DND-41 (cell line): ENCODE data around the gene TMEFF1.

ENCODE experiments used
- ATAC-seq: fragments of 200-7000 bp; cut with Tn5 transposase; 3 replicates; pipeline ENCODE4 v1.9.1; 2021; ENCODE audit warnings: low read depth; ENCODE audit not compliant: insufficient read depth
- DNase-seq: peaks from one replicate; pipeline ENCODE4 v3.0.0-alpha.2; 2020
- H2AFZ ChIP-seq: 2 replicates; pipeline ENCODE4 v1.6.0; 2012; ENCODE audit warnings: low read depth, low read length
- H3K27ac ChIP-seq: 2 replicates; pipeline ENCODE4 v1.5.1; 2012; ENCODE audit warnings: low read length, inconsistent platforms
- H3K27me3 ChIP-seq: fragments of 200-600 bp; sonication (generic); 2 replicates; pipeline ENCODE4 v1.6.0; 2012; ENCODE audit warnings: low read length, mild to moderate bottlenecking, inconsistent platforms; ENCODE audit not compliant: insufficient read depth, poor library complexity
- H3K36me3 ChIP-seq: 2 replicates; pipeline ENCODE4 v1.5.1; 2012; ENCODE audit warnings: low read length, inconsistent platforms; ENCODE audit not compliant: insufficient read depth
- H3K4me1 ChIP-seq: 2 replicates; pipeline ENCODE4 v1.5.1; 2012; ENCODE audit warnings: mild to moderate bottlenecking, low read length; ENCODE audit not compliant: insufficient read depth
- H3K4me2 ChIP-seq: 2 replicates; pipeline ENCODE4 v1.6.0; 2012; ENCODE audit warnings: mild to moderate bottlenecking, moderate library complexity, low read length, inconsistent platforms; ENCODE audit not compliant: insufficient read depth
- H3K4me3 ChIP-seq, 2 experiments: fragments of 200-600 bp in 1 of 2; shearing (Covaris generic) in 1 of 2; 2 replicates each; pipeline ENCODE4 v1.5.1; 2012 to 2016; ENCODE audit warnings: inconsistent platforms in 2 of 2, low read length in 2 of 2, mild to moderate bottlenecking in 2 of 2, low read depth in 1 of 2, moderate library complexity in 1 of 2
- H3K79me2 ChIP-seq: 2 replicates; pipeline ENCODE4 v1.6.0; 2012; ENCODE audit warnings: low read length, inconsistent platforms; ENCODE audit not compliant: insufficient read depth
- H3K9ac ChIP-seq: 2 replicates; pipeline ENCODE4 v1.6.0; 2012; ENCODE audit warnings: low read depth, mild to moderate bottlenecking, inconsistent platforms, low read length, moderate library complexity
- H3K9me3 ChIP-seq: 2 replicates; pipeline ENCODE4 v1.5.1; 2012; ENCODE audit warnings: low read length, moderate library complexity, mild to moderate bottlenecking, inconsistent platforms; ENCODE audit not compliant: insufficient read depth, severe bottlenecking
- H4K20me1 ChIP-seq: 2 replicates; pipeline ENCODE4 v1.6.0; 2012; ENCODE audit warnings: low read length; ENCODE audit not compliant: insufficient read depth
- CTCF ChIP-seq: IDR thresholded peaks from 2 replicates; pipeline ENCODE4 v1.5.1; 2012; ENCODE audit warnings: borderline replicate concordance, low read length, moderate library complexity, mild to moderate bottlenecking; ENCODE audit not compliant: poor library complexity, severe bottlenecking; ENCODE audit errors: extremely low read depth
- EZH2 ChIP-seq: IDR thresholded peaks from 3 replicates; pipeline ENCODE4 v1.6.1; 2012; ENCODE audit warnings: borderline replicate concordance, low read depth, mild to moderate bottlenecking, moderate library complexity, low read length, inconsistent platforms; ENCODE audit not compliant: severe bottlenecking

TMEFF1 gene

GRCh38 chr9:100465274-100465673 is 7.7 kb upstream of the TMEFF1 start:
- Histone ChIP-seq H3K27me3 (no peaks in the 10 kb centered on the region), H4K20me1 (no peaks in the 10 kb centered on the region), H3K9ac (no peak overlapping the region), H3K4me1 (no peaks in the 10 kb centered on the region), H3K4me3 (no peak overlapping the region), H3K4me2 (no peak overlapping the region), H3K27ac (no peak overlapping the region), H3K36me3 (no peaks in the 10 kb centered on the region), H3K79me2 (no peaks in the 10 kb centered on the region), H3K9me3 (no peaks in the 10 kb centered on the region), H2AFZ (no peak overlapping the region)
- no peak for TF ChIP-seq CTCF
- TF ChIP-seq EZH2 = no peak
- DNase-seq (no peak), ATAC-seq (no peak)

GRCh38 chr9:100465761-100466160 is 7.2 kb upstream of the TMEFF1 start:
- Histone ChIP-seq H3K4me1 (no peaks in the 10 kb centered on the region), H3K27ac (no peak overlapping the region), H2AFZ (no peak overlapping the region), H3K4me2 (no peak overlapping the region), H3K36me3 (no peaks in the 10 kb centered on the region), H3K4me3 (no peak overlapping the region), H3K79me2 (no peaks in the 10 kb centered on the region), H3K9ac (no peak overlapping the region), H3K9me3 (no peaks in the 10 kb centered on the region), H4K20me1 (no peaks in the 10 kb centered on the region), H3K27me3 (no peaks in the 10 kb centered on the region)
- no peak for DNase-seq
- TF ChIP-seq CTCF = no peak
- no peak for TF ChIP-seq EZH2
- no peak for ATAC-seq

- TF ChIP-seq CTCF (no peak), EZH2 (no peak)
- no peak overlapping the region for H3K9ac ChIP-seq
- no peaks in the 10 kb centered on the region for H3K9me3 ChIP-seq
- no peaks in the 10 kb centered on the region for H3K79me2 ChIP-seq
- ATAC-seq (no peak), DNase-seq (no peak)
- no peak overlapping the region for H3K4me2 ChIP-seq
- H3K27me3 ChIP-seq = no peaks in the 10 kb centered on the region
- no peak overlapping the region for H2AFZ ChIP-seq
- H3K27ac ChIP-seq = no peak overlapping the region
- no peak overlapping the region for H3K4me3 ChIP-seq
- no peaks in the 10 kb centered on the region for H4K20me1 ChIP-seq
- no peaks in the 10 kb centered on the region for H3K36me3 ChIP-seq
- no peaks in the 10 kb centered on the region for H3K4me1 ChIP-seq
Observed at GRCh38 chr9:100466171-100466828, 6.6 kb upstream of the TMEFF1 start.

GRCh38 chr9:100466829-100467221 is 6.1 kb upstream of the TMEFF1 start:
- ATAC-seq = no peak

More at GRCh38 chr9:100466829-100467221, 6.1 kb upstream of the TMEFF1 start:
- H3K36me3 ChIP-seq = no peaks in the 10 kb centered on the region
- no peaks in the 10 kb centered on the region for H3K4me1 ChIP-seq
- H3K27me3 ChIP-seq = no peaks in the 10 kb centered on the region
- no peak overlapping the region for H3K9ac ChIP-seq
- H3K27ac ChIP-seq = no peak overlapping the region
- TF ChIP-seq CTCF (no peak), EZH2 (no peak)
- H3K79me2 ChIP-seq = no peaks in the 10 kb centered on the region
- no peaks in the 10 kb centered on the region for H4K20me1 ChIP-seq
- H3K4me3 ChIP-seq = no peak overlapping the region
- no peaks in the 10 kb centered on the region for H3K9me3 ChIP-seq
- H2AFZ ChIP-seq = no peak overlapping the region
- no peak for DNase-seq
- H3K4me2 ChIP-seq = no peak overlapping the region
